ENCODE measurements around the gene GATA5.

GATA5 gene

DNA sequence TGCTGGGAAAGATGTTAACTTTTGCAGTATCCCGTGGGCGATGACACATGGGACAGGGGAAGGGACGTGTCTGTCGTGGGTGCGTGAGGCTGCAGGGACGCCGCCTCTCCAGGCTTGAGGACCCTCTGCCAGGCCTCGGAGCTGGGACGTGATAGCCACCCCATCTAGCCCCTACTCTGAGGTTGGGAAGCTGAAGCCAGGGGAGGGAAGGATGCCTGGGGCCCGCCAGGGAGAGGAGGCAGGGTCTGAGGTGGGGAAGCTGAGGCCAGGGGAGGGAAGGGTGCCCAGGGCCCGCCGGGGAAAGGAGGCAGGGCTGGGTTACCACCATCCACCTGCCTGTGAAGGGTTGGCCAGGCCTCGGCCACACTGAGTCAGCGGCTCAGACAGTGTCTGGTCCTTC is 38.2 kb upstream of the GATA5 start (continued):
- no peak for TF ChIP-seq ZNF580 (tag by site-specific recombination; IDR thresholded peaks at IDR 0.05)
- no peak for TF ChIP-seq REPIN1 (tag by site-specific recombination; IDR thresholded peaks at IDR 0.05; ENCODE audit: low read depth)
- TF ChIP-seq OVOL3 (tag by site-specific recombination; IDR thresholded peaks at IDR 0.05) = no peak

- H3K9me3 ChIP-seq (ENCODE audit: control insufficient read depth, insufficient read depth, low read depth, low read length) = no peaks in the 10 kb centered on the region
- H3K4me1 ChIP-seq (ENCODE audit: control insufficient read depth, insufficient read depth, low read length) = no peaks in the 10 kb centered on the region
- ChIA-PET POLR2A (interaction anchor here (0.5 kb wide), 1 partner anchor 91 kb away, joined by 6 read pairs; no protein-coding TSS in a partner anchor), CTCF (interaction anchor here (1.1 to 2.5 kb wide), 2 partner anchors 12 to 105 kb away, joined by 3 to 6 read pairs; no protein-coding TSS in a partner anchor)
- no peak overlapping the region for H3K4me3 ChIP-seq (ENCODE audit: low read depth, low read length)
- no peaks in the 10 kb centered on the region for H3K36me3 ChIP-seq (ENCODE audit: control insufficient read depth in 2 of 2, insufficient read depth in 1 of 2, low read length in 2 of 2)
- TF ChIP-seq ZNF488 (tag by site-specific recombination; IDR thresholded peaks at IDR 0.05) (no peak), ZNF473 (tag by site-specific recombination; IDR thresholded peaks at IDR 0.05) (no peak)
- H3K27ac ChIP-seq (ENCODE audit: extremely low read depth, low read depth, low read length) = no peak overlapping the region
Observed at GRCh38 chr20:62511915-62512610, 36.3 kb upstream of the GATA5 start.

- CTCF ChIA-PET = interaction anchor here (2.5 kb wide), 1 partner anchor 105 kb away, joined by 6 read pairs; no protein-coding TSS in a partner anchor
- Histone ChIP-seq H3K27ac (ENCODE audit: extremely low read depth, low read depth, low read length) (no peak overlapping the region), H3K4me1 (ENCODE audit: control insufficient read depth, insufficient read depth, low read length) (no peaks in the 10 kb centered on the region), H3K4me3 (ENCODE audit: low read depth, low read length) (no peak overlapping the region), H3K9me3 (ENCODE audit: control insufficient read depth, insufficient read depth, low read depth, low read length) (no peaks in the 10 kb centered on the region), H3K36me3 (ENCODE audit: control insufficient read depth in 2 of 2, insufficient read depth in 1 of 2, low read length in 2 of 2) (no peaks in the 10 kb centered on the region)
- POLR2A ChIA-PET = no interaction called here
- TF ChIP-seq ZNF596 (tag by site-specific recombination; IDR thresholded peaks at IDR 0.05) = no peak
- 0 out of 2 replicates have a peak, but pooled peaks have one; percentile 15 for TF ChIP-seq KLF1 (tag by site-specific recombination; IDR thresholded peaks at IDR 0.05)
Observed at GRCh38 chr20:62511300-62511914, 35.6 kb upstream of the GATA5 start.

GRCh38 chr20:62508641-62509051 is 32.9 kb upstream of the GATA5 start:
- Histone ChIP-seq H3K27ac (ENCODE audit: extremely low read depth, low read depth, low read length) (no peak overlapping the region), H3K4me3 (ENCODE audit: low read depth, low read length) (no peak overlapping the region), H3K4me1 (ENCODE audit: control insufficient read depth, insufficient read depth, low read length) (no peaks in the 10 kb centered on the region), H3K9me3 (ENCODE audit: control insufficient read depth, insufficient read depth, low read depth, low read length) (no peaks in the 10 kb centered on the region), H3K36me3 (ENCODE audit: control insufficient read depth in 2 of 2, insufficient read depth in 1 of 2, low read length in 2 of 2) (no peaks in the 10 kb centered on the region)
- POLR2A ChIA-PET = interaction anchor here (0.6 to 0.9 kb wide), 2 partner anchors 28 to 645 kb away, joined by 3 read pairs; no protein-coding TSS in a partner anchor
- CTCF ChIA-PET = interaction anchor here (1.3 kb wide), 1 partner anchor 108 kb away, joined by 8 read pairs; no protein-coding TSS in a partner anchor
- no peak for TF ChIP-seq ZBTB48 (tag by site-specific recombination; IDR thresholded peaks at IDR 0.05)
- TF ChIP-seq ZNF366 (tag by site-specific recombination; conservative IDR thresholded peaks at IDR 0.05) = 0 out of 2 replicates have a peak, but pooled peaks have one; percentile 11
- no peak for TF ChIP-seq SP7 (tag by site-specific recombination; IDR thresholded peaks at IDR 0.05)
- TF ChIP-seq ZNF626 (tag by site-specific recombination; IDR thresholded peaks at IDR 0.05) = no peak
- no peak for TF ChIP-seq HOXC10 (CRISPR knock-in tag; IDR thresholded peaks at IDR 0.05)
- no peak for TF ChIP-seq ZNF654 (tag by site-specific recombination; IDR thresholded peaks at IDR 0.05; ENCODE audit: low read depth)
- no peak for TF ChIP-seq ZNF501 (tag by site-specific recombination; IDR thresholded peaks at IDR 0.05)
- TF ChIP-seq ZNF362 (tag by site-specific recombination; IDR thresholded peaks at IDR 0.05) = no peak
- no peak for TF ChIP-seq ZNF302 (tag by site-specific recombination; IDR thresholded peaks at IDR 0.05; ENCODE audit: low read depth)
- TF ChIP-seq AEBP2 (tag by site-specific recombination; IDR thresholded peaks at IDR 0.05; ENCODE audit: borderline replicate concordance) = no peak
- TF ChIP-seq CTCF (tag by site-specific recombination; IDR thresholded peaks at IDR 0.05) = no peak
- TF ChIP-seq ZNF266 (tag by site-specific recombination; IDR thresholded peaks at IDR 0.05; ENCODE audit: low read depth) = no peak
- TF ChIP-seq ZNF169 (tag by site-specific recombination; IDR thresholded peaks at IDR 0.05) = no peak
- no peak for TF ChIP-seq ZNF549 (tag by site-specific recombination; IDR thresholded peaks at IDR 0.05)
- TF ChIP-seq ZNF600 (tag by site-specific recombination; IDR thresholded peaks at IDR 0.05) = peak; percentile 73
- TF ChIP-seq ZNF785 (tag by site-specific recombination; IDR thresholded peaks at IDR 0.05) = no peak
- no peak for TF ChIP-seq ZNF677 (tag by site-specific recombination; IDR thresholded peaks at IDR 0.05)

Measured in HEK293 (cell line).